HG02840 (cell line): Measurements from ENCODE around the gene CELF2.

Experiments used
- ATAC-seq: cut with Tn5 transposase; IDR thresholded peaks from one replicate; pipeline ENCODE4 v1.9.1; 2021; ENCODE audit warnings: mild to moderate bottlenecking, moderate library complexity, moderate number of reproducible peaks; ENCODE audit not compliant: unreplicated experiment, low FRiP score

The CELF2 gene

DNA sequence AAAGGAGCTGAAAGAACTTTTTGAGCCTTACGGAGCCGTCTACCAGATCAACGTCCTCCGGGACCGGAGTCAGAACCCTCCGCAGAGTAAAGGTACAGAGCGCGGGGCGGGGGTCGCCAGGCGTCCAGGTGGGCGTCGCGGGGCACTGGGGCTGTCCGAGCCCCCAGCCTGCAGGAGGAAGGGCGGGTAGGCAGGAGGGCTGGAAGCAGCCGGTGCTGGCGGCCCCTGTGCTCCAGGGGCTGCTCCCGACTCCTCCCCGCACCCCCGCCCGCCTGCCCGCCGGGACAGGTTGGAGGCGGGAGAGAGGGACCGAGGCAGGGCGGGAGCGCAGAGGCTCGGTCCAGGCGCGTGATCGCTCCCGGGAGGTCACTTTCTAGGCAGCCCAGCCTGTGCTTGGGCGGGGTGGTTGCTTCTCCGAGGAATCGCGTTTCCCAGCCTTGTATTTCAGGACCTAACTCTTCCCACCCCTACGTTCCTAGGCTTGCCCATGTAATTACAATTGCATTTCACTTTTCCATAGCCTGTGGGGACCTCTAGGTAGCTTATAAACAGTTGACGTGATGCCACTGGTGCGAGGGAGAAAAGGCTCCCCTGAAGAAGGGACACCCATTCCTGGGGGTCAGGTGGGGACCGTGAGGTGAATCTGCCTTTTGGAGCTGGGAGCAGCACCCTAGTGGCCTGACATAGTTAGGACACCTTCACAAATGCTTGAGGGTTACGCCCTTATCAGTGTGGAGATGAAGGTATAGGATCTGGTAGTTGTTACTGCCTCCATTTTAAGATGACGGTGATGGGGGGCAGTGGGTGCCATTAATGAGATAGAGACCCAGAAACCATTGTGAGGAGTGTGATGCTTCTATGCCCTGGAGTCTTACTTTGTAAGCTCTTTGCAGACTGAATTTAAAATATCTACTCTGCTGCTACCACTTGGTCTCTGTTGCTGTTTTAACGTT lies 148.2 kb downstream of the CELF2 start:
- peak; percentile 48 for ATAC-seq

DNA sequence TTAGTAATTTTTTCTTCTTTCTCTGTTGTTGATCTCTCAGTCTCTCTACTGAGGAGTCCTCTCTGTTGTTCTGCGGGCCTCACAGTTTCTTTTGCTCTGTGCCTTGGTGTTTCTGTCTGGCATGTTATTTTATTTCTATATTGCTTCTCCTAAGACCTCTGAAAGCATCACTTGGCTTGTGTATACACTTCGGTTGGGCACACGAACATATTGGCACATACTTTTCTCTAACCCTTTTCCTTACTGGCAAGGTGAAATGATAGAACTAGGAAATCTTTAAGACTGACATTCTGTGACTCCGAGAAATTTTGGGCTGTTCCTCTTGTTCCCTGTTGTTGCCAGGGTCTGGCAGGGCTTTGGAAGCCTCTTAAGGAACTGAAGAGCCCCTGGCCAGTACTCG lies 148.9 kb downstream of the CELF2 start:
- ATAC-seq, result no peak

DNA sequence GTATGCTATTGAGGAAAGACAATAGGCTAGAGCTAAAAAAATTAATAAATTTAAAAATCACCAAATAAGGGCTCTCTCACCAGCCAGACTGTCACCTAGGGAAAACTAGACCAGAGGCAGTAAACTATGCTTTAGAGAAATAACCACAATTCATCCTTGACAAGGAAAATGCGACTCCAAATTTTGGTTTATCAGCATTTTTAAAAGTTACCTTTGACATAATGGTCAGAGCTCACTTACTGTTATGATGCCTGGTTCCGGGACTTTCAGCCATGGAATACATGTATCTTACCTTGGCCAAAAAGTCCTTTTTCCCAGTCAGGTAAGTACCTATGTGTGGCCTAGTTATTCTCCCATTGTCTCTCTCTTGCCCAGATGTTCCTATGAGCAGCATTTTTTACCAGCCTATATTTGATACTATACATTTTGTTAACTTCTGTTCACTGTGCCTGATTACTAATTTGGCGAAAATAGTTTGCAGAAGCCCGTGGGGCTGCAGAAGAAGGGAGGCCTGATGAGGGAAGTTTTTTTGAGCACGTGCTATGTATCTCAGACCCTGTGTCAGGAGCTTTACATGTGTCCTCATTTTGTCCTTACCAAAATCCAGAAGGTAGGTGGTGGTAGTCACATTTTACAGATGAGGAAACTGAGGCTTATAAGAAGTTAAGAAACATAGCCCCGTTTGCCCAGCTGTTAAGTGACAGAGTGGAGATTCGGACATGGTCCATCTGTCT lies 149.7 kb downstream of the CELF2 start:
- ATAC-seq, result no peak

GRCh38 chr10:11168423-11169090 lies 150.9 kb downstream of the CELF2 start:
- ATAC-seq, result no peak

DNA sequence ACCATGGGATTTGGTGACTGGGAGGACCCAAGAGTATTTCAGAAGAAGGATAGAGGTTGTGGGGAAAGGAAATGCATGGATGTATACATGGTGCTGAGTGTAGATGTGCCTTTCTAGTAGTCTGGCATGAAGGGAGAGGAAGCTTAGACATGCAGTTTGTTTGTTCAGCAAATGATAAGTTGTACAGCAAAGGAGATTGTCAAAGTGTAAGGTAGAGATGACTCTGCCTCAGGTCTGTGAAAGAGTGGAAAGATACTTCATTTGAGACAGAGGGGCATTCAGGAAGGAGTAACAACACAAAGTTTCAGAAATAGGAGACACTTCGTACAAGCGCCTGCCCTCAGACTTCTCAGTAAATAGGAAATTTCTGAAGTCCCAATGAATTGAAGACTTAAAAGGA lies 152.3 kb downstream of the CELF2 start:
- no peak for ATAC-seq

DNA sequence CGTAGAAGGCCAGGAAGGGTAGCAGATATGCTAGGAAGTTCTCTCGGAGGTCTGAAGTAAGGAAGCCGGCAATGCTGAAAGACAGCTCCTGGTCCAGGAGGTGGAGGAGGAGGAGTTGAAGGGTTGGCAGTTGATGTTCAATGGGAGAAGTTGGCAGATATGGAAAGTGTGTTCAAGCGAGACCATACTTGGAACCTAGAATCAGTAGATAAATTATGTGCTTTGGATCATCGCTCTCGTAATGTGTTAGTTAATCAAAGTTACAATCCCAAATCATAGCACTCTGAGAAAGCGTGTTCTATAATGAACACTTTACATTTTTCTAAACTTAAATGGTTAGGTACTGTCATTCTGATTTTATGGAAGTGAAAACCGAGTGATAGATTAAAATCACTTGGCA lies 152.9 kb downstream of the CELF2 start:
- no peak for ATAC-seq

DNA sequence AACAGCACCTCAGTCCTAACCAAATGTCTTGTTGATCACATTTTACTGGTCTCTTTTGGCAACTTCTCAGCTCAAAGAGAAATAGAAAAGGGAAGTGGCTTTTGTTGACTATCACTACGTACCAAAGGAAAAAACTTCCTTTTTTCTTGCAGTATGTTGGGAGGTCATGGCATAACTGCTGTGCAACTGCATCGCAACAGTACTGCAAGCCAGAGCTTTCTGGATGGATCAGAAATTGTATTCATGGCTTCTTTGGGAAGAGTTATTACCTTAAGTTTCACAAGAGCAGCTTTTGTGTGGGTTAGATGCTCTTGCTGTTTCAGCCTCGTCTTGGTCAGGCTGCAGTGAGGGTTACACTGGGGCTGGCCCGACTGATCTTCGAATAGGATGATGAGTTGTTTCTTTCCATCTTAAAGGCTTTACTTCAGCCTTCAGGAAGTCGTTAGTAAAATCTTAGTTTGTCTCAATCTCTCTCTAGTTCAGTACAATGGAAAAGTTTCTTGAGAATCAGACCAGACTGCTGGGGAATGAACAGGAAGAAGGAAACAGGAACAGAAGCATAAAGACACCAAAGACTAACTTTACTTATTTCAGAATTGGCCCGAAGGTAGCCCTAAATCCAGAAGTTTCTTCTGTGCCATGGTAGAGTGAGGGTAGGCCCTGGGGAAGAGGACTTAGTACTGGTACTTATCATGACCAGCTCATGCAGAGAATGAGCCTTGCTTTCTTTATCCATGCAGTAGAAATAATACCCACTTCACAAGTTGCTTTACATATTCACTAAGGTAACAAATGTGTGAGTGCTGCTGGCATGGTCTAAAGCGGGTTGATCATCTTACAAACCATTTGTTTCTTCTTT lies 153.6 kb downstream of the CELF2 start:
- peak; percentile 39 for ATAC-seq

GRCh38 chr10:11173042-11173441 lies 155.4 kb downstream of the CELF2 start:
- no peak for ATAC-seq

DNA sequence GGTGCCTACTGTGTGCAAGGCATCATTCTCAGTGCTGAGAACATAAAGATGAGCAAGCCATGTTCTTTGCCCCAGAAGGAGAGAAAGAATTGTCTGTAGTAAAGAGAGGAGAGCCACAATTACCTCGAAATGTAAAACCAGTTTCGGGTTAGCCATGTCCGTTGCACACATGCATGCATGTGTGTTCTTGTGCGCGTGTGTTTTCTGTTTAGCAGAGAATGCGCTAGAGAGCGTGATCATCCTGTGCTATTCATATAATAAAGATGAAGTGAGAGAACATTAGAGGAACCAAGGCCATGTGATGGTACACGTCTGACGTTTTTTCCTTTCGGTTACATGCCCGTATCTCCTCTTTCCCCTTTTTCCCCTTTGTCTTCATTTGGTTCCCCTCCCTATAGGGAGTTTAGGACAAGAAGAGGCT lies 158.2 kb downstream of the CELF2 start:
- ATAC-seq, result peak; percentile 29

GRCh38 chr10:11176746-11177145 lies 159.1 kb downstream of the CELF2 start:
- ATAC-seq, result no peak

DNA sequence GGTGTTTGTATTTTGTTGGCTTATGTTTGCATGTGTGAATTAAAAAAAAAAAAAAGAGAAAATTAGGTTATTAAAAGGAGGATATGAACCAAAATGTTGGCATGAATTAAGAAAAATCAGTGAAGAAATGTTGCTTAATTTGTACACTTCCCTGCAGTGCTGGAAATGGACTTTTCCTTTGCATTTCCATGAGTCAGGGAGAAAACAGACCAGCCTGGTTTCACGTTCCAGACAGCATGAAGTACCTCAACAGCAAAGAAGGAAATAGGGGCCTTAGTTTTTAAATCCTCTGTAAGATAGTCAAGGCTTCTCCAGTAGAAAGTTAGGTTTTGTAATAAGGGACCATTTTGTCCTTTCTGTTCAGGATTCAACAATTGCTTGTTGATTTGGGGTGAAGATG lies 159.7 kb downstream of the CELF2 start:
- no peak for ATAC-seq

- ATAC-seq, result no peak
Measured at GRCh38 chr10:11177926-11178471, 160.3 kb downstream of the CELF2 start.

DNA sequence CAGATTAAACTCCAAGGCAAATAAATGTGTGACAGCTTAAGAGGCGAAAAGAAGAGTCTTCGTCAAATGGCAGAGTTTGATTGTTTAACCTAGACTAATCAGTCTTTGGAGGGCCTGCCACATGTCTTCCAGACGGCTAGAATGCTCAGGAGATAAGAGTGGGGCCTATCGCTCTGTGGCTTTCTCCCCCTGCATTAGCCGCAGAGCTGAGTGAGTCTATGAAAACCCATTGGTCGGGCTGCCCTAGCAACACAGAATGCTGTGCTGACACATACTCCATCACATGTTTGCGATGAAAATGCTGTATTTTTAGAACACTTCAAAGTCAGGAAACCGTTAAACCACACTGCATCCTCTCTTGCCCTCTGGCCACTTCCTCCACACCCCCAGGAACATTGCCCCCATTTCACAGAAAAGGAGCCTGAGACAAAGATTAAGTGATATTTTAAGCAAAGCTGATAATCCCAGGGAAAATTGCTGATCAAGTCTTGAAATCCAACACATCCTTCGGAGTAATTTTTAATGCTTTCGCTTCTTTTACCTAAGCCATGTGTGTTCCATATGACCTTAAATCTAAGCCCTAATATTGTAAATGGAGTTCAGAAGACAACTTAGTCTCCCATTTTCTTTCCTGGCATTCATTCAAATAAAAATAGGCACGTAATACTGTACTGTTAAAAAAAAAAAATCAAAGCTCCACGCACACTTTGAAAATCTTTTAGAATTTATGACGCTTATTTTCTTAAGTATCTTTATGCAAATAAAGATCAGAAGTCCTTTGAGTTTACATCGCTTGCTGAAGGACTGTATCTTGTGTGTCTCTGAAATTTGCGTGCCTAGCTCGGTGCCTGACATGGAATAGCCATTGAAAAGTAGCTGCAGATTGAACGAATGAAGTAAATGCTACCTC lies 161.2 kb downstream of the CELF2 start:
- ATAC-seq, result peak; percentile 70

DNA sequence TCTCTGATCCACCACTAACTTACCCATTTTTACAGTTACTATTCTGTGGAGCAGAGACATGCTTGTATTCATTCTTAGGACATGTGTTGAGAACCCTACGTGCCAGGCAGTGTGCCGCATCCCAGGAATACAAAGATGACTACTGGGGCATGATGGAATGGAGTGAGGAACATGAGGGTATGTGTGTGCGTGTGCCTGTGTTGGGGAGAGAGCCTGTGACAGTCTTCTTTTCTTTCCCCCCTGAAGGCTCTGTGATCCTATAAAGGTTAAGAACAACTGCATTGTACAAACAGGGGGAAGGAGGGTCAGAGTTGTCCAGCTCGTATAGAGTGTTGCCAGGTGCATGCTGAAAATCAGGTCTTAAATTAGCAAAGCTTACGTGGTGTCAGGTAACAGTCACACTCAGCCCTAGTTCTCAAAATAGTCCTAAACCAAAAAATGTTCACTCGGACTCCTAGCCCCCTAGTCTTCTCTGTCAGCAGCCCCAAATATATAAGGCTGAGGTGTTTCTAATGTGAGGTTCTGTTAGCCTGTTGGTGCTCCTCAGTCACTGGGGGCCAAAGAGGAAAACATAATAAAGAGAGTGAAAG lies 161.9 kb downstream of the CELF2 start:
- ATAC-seq, result no peak

DNA sequence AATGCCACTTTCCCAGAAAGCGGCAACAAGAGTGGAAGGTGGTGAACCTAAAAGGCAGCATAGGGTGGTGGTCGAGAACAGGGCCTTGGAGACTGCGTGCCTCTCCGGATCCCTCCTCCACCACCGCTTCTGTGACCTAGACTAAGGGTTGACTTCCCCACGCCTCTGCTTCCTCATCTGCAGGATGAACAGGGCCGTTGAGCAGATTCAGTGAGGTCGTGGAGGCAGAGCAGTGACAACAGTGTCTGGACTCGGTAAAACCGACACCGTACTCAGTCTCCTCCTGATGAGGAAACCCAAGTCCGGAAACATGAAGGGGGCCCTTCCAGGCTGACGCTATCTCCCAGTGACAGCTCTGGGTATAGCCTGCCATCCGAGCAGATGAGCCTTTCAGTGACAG lies 162.6 kb downstream of the CELF2 start:
- ATAC-seq, result no peak

GRCh38 chr10:11181978-11182377 lies 164.3 kb downstream of the CELF2 start:
- no peak for ATAC-seq

DNA sequence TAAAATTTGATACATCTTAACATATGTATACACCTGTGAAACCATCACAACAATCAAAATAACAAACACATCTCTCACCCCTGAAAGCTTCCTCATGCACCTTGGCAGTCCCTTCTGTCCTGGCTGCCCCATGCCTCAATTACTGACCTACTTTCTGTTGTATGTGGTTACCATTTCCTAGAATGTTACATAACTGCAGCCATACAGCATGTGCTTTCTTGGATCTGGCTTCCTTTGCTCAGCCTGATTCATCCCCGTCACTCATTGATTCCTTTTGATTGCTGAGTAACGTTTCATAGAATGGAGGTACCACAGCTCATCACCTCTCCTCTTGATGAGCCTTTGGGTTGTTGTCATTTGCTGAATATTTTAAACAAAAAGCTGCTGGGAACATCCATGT lies 165.3 kb downstream of the CELF2 start:
- ATAC-seq, result no peak

GRCh38 chr10:11184093-11184492 lies 166.4 kb downstream of the CELF2 start:
- ATAC-seq, result no peak
